Keratinocyte (primary cell): ENCODE results near the gene CLEC2A. TPM values are rescaled to one million over a fixed set of nuclear protein-coding genes. Genes with fewer than 3 reads are reported as not detected.
"Not testable (repeated sequence)": the region's sequence is repeated elsewhere in the genome, so short reads cannot be mapped to it uniquely, and the experiment has no call there.

Experiments used
- DNase-seq: peaks from one replicate; pipeline ENCODE4 v3.0.0-alpha.2; 2011; ENCODE audit warnings: low read depth, missing footprints, low spot score
- FAIRE-seq: peaks from 2 replicates; lab custom pipeline; 2011; peaks lifted over from hg19 to GRCh38; lab: Jason Lieb, UNC
- H2AFZ ChIP-seq: 2 replicates; pipeline ENCODE4 v1.6.0; 2012; ENCODE audit warnings: low read length, control low read depth, inconsistent platforms; ENCODE audit not compliant: control insufficient read depth
- H3K27ac ChIP-seq: 2 replicates; pipeline ENCODE4 v1.5.1; 2011; ENCODE audit warnings: low read length; ENCODE audit not compliant: control insufficient read depth, insufficient read depth
- H3K27me3 ChIP-seq: 3 replicates; pipeline ENCODE4 v1.6.0; 2011; ENCODE audit warnings: low read length; ENCODE audit not compliant: control insufficient read depth, insufficient read depth; ENCODE audit errors: extremely low read depth
- H3K36me3 ChIP-seq, 2 experiments: 2 replicates in 1 of 2; 3 replicates in 1 of 2; pipeline ENCODE4 v1.5.1; 2011; ENCODE audit warnings: low read length in 2 of 2, mild to moderate bottlenecking in 1 of 2; ENCODE audit not compliant: control insufficient read depth in 2 of 2, insufficient read depth in 2 of 2; ENCODE audit errors: extremely low read depth in 1 of 2
- H3K4me1 ChIP-seq: 3 replicates; pipeline ENCODE4 v1.5.1; 2011; ENCODE audit warnings: low read length; ENCODE audit not compliant: control insufficient read depth, insufficient read depth; ENCODE audit errors: extremely low read depth
- H3K4me2 ChIP-seq: 3 replicates; pipeline ENCODE4 v1.6.0; 2011; ENCODE audit warnings: low read depth, low read length; ENCODE audit not compliant: control insufficient read depth, insufficient read depth; ENCODE audit errors: extremely low read depth
- H3K4me3 ChIP-seq, 3 experiments: fragments of 200-600 bp in 1 of 3; sonication (generic) in 1 of 3; 2 replicates in 2 of 3; 3 replicates in 1 of 3; pipeline ENCODE4 v1.5.1; 2011 to 2016; ENCODE audit warnings: low read length in 3 of 3, mild to moderate bottlenecking in 3 of 3, control low read depth in 2 of 3, inconsistent platforms in 1 of 3, low read depth in 1 of 3, mixed read lengths in 1 of 3, mixed run types in 1 of 3, moderate library complexity in 1 of 3; ENCODE audit not compliant: control insufficient read depth in 2 of 3, insufficient read depth in 2 of 3; ENCODE audit errors: extremely low read depth in 1 of 3
- H3K79me2 ChIP-seq: 2 replicates; pipeline ENCODE4 v1.6.0; 2012; ENCODE audit warnings: low read length; ENCODE audit not compliant: control insufficient read depth, insufficient read depth
- H3K9ac ChIP-seq: 3 replicates; pipeline ENCODE4 v1.6.0; 2011; ENCODE audit warnings: low read length; ENCODE audit not compliant: control insufficient read depth, insufficient read depth; ENCODE audit errors: extremely low read depth
- H3K9me1 ChIP-seq: 3 replicates; pipeline ENCODE4 v1.6.0; 2011; ENCODE audit warnings: low read length; ENCODE audit not compliant: control insufficient read depth, insufficient read depth; ENCODE audit errors: extremely low read depth
- H3K9me3 ChIP-seq: 2 replicates; pipeline ENCODE4 v1.5.1; 2012; ENCODE audit warnings: low read depth, low read length; ENCODE audit not compliant: control insufficient read depth
- H4K20me1 ChIP-seq: 3 replicates; pipeline ENCODE4 v1.6.0; 2011; ENCODE audit warnings: low read length; ENCODE audit not compliant: control insufficient read depth, insufficient read depth; ENCODE audit errors: extremely low read depth
- EZH2 ChIP-seq: IDR thresholded peaks from one replicate; pipeline ENCODE4 v1.6.1; 2012; ENCODE audit warnings: inconsistent platforms, mild to moderate bottlenecking, low read length, moderate library complexity
- dilution Hi-C: fragments of 300-500 bp; cut with MboI; formaldehyde crosslinking; loops from one replicate; pipeline ENCODE4 v1.7.0; 2020; ENCODE audit warnings: low sequenced_read_pairs; ENCODE audit not compliant: extremely low pct_ligation_motif_present
- polyA plus RNA-seq, 5 experiments: library from polyadenylated mRNA; depleted of rRNA in 3 of 5; stranded (reverse) in 3 of 5; stranded (forward) in 1 of 5; unstranded in 1 of 5; fragments of >200 nt; gene quantifications; 1 replicate in 1 of 5; 2 replicates in 3 of 5; 3 replicates in 1 of 5; pipeline versions ENCODE4 v1.2.1 to v1.2.3, GENCODE V29; 2011 to 2012; ENCODE audit warnings: missing spikeins in 2 of 5, low read depth in 1 of 5, low replicate concordance in 1 of 5
- TF ChIP-seq, protein P1 (sequence below), 3 experiments: IDR thresholded peaks in 1 of 3; conservative IDR thresholded peaks in 1 of 3; optimal IDR thresholded peaks in 1 of 3; 2 replicates in 2 of 3; 3 replicates in 1 of 3; pipeline versions ENCODE3 to v1.5.1; 2011; ENCODE audit warnings: low read length in 3 of 3, mild to moderate bottlenecking in 3 of 3, moderate library complexity in 2 of 3, control low read depth in 1 of 3, inconsistent platforms in 1 of 3; ENCODE audit not compliant: insufficient read depth in 2 of 3; ENCODE audit errors: extremely low read depth in 1 of 3

The CLEC2A gene
- polyA plus RNA-seq, 1 donor (not counting 4 experiments of a cell fraction or from before 2014, with no cell fraction given) = 0.88 TPM

DNA sequence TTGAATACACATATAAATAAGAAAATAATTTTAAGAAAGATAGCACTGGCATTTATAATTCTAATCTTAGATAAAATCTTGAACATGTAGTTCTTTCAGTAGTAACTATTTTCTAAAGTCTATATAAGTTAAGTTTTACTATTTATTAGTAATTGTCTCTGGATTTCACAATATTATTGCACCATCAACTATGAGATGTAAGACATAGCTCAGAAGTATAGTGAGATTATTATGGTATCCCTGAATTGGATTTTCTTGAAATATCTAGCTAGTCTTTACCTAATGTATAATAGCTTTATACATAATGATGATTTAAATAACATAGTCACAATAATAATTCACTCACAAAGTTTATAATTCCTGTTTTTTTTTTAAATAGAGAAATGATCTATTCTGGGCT lies 45.7 kb upstream of the CLEC2A start:
- TF ChIP-seq EZH2 = no peak
- TF ChIP-seq, protein P1, sequence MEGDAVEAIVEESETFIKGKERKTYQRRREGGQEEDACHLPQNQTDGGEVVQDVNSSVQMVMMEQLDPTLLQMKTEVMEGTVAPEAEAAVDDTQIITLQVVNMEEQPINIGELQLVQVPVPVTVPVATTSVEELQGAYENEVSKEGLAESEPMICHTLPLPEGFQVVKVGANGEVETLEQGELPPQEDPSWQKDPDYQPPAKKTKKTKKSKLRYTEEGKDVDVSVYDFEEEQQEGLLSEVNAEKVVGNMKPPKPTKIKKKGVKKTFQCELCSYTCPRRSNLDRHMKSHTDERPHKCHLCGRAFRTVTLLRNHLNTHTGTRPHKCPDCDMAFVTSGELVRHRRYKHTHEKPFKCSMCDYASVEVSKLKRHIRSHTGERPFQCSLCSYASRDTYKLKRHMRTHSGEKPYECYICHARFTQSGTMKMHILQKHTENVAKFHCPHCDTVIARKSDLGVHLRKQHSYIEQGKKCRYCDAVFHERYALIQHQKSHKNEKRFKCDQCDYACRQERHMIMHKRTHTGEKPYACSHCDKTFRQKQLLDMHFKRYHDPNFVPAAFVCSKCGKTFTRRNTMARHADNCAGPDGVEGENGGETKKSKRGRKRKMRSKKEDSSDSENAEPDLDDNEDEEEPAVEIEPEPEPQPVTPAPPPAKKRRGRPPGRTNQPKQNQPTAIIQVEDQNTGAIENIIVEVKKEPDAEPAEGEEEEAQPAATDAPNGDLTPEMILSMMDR (optimal IDR thresholded peaks at IDR 0.05 in 1 of 3, IDR thresholded peaks at IDR 0.05 in 1 of 3, conservative IDR thresholded peaks at IDR 0.05 in 1 of 3; ENCODE audit: extremely low read depth in 1 of 3, insufficient read depth in 2 of 3, low read length in 3 of 3) = no peak
- Histone ChIP-seq H3K9me3 (no peaks in the 10 kb centered on the region), H3K9me1 (no peaks in the 10 kb centered on the region), H3K9ac (no peak overlapping the region), H3K4me1 (no peaks in the 10 kb centered on the region), H4K20me1 (no peaks in the 10 kb centered on the region), H3K27ac (no peak overlapping the region), H3K4me3 (no peak overlapping the region), H3K4me2 (no peak overlapping the region), H3K27me3 (no peaks in the 10 kb centered on the region), H3K79me2 (no peaks in the 10 kb centered on the region), H2AFZ (no peak overlapping the region), H3K36me3 (no peaks in the 10 kb centered on the region)
- FAIRE-seq (no peak), DNase-seq (no peak)
- dilution Hi-C loops = no loop called here

DNA sequence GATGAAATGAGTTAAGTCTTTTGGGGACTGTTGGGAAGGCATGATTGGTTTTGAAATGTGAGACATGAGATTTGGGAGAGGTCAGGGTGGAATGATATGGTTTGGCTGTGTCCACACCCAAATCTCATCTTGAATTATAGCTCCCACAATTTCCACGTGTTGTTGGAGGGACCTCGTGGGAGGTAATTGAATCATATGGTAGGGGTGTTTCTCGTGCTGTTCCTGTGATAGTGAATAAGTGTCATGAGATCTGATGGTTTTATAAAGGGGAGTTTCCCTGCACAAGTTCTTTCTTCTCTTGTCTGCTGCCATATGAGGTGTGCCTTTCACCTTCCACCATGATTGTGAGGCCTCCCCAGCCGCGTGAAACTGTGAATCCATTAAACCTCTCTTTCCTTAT lies 44.5 kb upstream of the CLEC2A start:
- H3K36me3 ChIP-seq, dilution Hi-C loops: not testable (repeated sequence)

DNA sequence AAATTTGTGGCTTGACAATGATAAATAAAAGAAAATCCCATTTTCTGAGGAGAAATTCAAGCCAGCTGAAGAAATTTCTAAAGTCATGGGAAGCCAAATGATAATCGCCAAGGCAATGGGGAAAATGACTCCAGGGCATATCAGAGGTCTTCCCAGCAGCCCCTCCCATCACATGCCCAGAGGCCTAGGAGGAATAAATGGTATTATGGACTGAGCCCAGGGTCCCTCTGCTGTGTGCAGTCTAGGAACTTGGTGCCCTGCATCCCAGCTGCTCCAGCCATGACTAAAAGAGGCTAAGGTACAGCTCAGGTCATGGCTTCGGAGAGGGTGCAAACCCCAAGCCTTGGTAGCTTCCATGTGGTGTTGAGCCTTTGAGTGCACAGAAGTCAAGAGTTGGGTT lies 43.4 kb upstream of the CLEC2A start:
- TF ChIP-seq, protein P1 (optimal IDR thresholded peaks at IDR 0.05 in 1 of 3, IDR thresholded peaks at IDR 0.05 in 1 of 3, conservative IDR thresholded peaks at IDR 0.05 in 1 of 3; ENCODE audit: extremely low read depth in 1 of 3, insufficient read depth in 2 of 3, low read length in 3 of 3) = no peak
- no peak for TF ChIP-seq EZH2
- no peak for DNase-seq
- no peaks in the 10 kb centered on the region for H3K27me3 ChIP-seq
- no peaks in the 10 kb centered on the region for H3K79me2 ChIP-seq
- no peaks in the 10 kb centered on the region for H4K20me1 ChIP-seq
- no peaks in the 10 kb centered on the region for H3K9me1 ChIP-seq
- dilution Hi-C loops = no loop called here
- FAIRE-seq = no peak
- no peak overlapping the region for H3K4me2 ChIP-seq
- no peak overlapping the region for H3K9ac ChIP-seq
- no peaks in the 10 kb centered on the region for H3K9me3 ChIP-seq
- no peak overlapping the region for H2AFZ ChIP-seq
- H3K27ac ChIP-seq = no peak overlapping the region
- no peaks in the 10 kb centered on the region for H3K4me1 ChIP-seq
- H3K36me3 ChIP-seq = no peaks in the 10 kb centered on the region
- H3K4me3 ChIP-seq = no peak overlapping the region

More for the DNA sequence above, 44.5 kb upstream of the CLEC2A start:
- H3K9ac ChIP-seq, H3K27me3 ChIP-seq, H4K20me1 ChIP-seq, H3K79me2 ChIP-seq, H3K9me3 ChIP-seq, H3K4me2 ChIP-seq, H3K9me1 ChIP-seq, H3K4me3 ChIP-seq, H3K27ac ChIP-seq, H3K4me1 ChIP-seq, FAIRE-seq, DNase-seq, H2AFZ ChIP-seq: not testable (repeated sequence)

DNA sequence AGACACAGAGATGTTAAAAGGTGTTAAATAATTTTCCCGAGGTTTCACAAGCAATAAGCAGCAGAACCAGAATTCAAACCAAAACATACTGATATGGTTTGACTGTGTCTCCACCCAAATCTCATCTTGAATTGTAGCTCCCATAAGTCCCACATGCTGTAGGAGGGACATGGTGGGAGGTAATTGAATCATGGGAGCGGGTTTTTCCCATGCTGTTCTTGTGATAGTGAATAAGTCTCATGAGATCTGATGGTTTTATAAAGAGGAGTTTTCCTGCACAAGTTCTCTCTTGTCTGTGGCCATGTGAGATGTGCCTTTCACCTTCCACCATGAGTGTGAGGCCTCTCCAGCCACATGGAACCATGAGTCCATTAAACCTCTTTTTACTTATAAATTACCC lies 42.6 kb upstream of the CLEC2A start:
- H3K27ac ChIP-seq, H3K27me3 ChIP-seq, H3K4me3 ChIP-seq, H3K36me3 ChIP-seq, dilution Hi-C loops, H3K9me3 ChIP-seq, H3K4me1 ChIP-seq, DNase-seq, H3K79me2 ChIP-seq, H3K9ac ChIP-seq, H2AFZ ChIP-seq, H3K9me1 ChIP-seq, H4K20me1 ChIP-seq, FAIRE-seq, H3K4me2 ChIP-seq: not testable (repeated sequence)
